LNCaP clone FGC (cell line): ENCODE measurements around the gene OPCML.

Source experiments
- DNase-seq: peaks from one replicate; pipeline ENCODE4 v3.0.0-alpha.2; 2011; ENCODE audit warnings: low read depth
- H3K4me3 ChIP-seq: 2 replicates; pipeline ENCODE4 v1.5.1; 2011; ENCODE audit warnings: mild to moderate bottlenecking, low read depth, low read length, control low read depth
- TF ChIP-seq, protein P1 (sequence below): IDR thresholded peaks from 2 replicates; pipeline ENCODE4 v1.5.1; 2012; ENCODE audit warnings: mild to moderate bottlenecking; ENCODE audit not compliant: control insufficient read depth, insufficient read depth; ENCODE audit errors: extremely low read depth

The OPCML gene

DNA sequence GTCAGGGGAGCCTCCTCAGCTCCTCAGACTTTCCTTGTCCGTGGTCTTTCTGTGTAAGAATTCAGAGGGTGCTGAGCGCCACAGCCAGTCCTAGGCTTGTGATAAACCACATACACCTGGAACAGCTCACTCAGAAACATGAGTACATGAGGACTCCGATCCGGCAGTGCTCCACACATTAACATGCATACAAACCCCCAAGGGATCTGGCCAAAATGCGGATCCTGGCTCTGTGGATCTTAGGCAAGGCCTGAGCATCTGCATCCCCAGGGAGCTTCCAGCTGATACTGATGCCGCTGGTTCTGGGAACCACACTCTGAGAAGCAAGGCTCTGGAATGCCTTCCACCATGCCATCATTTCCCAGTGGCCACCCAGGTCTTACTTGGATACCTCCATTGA lies 20.6 kb upstream of the OPCML start:
- TF ChIP-seq, protein P1, sequence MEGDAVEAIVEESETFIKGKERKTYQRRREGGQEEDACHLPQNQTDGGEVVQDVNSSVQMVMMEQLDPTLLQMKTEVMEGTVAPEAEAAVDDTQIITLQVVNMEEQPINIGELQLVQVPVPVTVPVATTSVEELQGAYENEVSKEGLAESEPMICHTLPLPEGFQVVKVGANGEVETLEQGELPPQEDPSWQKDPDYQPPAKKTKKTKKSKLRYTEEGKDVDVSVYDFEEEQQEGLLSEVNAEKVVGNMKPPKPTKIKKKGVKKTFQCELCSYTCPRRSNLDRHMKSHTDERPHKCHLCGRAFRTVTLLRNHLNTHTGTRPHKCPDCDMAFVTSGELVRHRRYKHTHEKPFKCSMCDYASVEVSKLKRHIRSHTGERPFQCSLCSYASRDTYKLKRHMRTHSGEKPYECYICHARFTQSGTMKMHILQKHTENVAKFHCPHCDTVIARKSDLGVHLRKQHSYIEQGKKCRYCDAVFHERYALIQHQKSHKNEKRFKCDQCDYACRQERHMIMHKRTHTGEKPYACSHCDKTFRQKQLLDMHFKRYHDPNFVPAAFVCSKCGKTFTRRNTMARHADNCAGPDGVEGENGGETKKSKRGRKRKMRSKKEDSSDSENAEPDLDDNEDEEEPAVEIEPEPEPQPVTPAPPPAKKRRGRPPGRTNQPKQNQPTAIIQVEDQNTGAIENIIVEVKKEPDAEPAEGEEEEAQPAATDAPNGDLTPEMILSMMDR = no peak
- H3K4me3 ChIP-seq = no peak overlapping the region
- no peak for DNase-seq

- TF ChIP-seq, protein P1 = no peak
- DNase-seq = no peak
- no peak overlapping the region for H3K4me3 ChIP-seq
Measured at GRCh38 chr11:133551064-133551463, 18.8 kb upstream of the OPCML start.

DNA sequence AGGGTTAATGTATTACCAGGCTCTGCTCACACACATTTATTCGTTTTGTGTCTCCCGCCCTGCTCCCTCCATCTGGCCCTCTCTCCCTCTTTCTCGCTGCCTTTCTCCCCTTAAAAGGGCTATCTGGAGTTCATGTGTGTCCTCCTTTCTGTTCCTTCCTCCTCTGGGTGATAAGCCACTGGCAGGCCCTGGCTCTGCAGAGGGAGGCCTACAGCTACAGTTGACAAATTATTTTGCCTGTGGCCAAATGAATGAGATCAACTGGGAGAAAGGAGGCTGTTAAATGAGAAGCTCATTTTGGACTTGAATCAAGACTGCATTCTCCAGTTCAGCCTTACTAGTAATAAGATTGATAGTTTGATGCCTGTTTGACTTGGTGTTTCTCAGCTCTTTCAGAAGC lies 17.5 kb upstream of the OPCML start:
- TF ChIP-seq, protein P1 = no peak
- no peak for DNase-seq
- H3K4me3 ChIP-seq = no peak overlapping the region

DNA sequence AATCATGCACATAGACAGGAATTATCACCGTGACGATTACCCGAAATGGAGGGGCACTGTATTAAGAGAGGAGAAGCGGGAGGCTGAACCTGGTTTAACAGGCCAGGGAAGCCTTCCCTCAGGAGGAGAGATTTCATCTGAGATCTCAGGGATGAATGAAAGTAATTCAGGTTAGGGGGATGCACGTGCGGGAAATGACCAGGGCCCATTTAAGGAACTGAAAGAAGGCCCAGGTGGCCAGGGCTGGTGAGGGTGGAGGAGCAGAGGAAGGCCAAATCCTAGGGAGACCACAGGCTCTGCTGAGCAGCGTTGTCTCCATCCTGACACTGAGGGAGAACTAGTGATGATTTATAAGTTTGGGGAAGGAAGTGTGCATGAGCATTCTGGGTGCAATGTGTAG lies 16.3 kb upstream of the OPCML start:
- no peak overlapping the region for H3K4me3 ChIP-seq
- TF ChIP-seq, protein P1 = no peak
- no peak for DNase-seq

- TF ChIP-seq, protein P1 = no peak
- H3K4me3 ChIP-seq = no peak overlapping the region
- no peak for DNase-seq
Measured at GRCh38 chr11:133547808-133548494, 15.7 kb upstream of the OPCML start.

- DNase-seq = no peak
- H3K4me3 ChIP-seq = no peak overlapping the region
- TF ChIP-seq, protein P1 = no peak
Measured at GRCh38 chr11:133545199-133545803, 13.0 kb upstream of the OPCML start.

DNA sequence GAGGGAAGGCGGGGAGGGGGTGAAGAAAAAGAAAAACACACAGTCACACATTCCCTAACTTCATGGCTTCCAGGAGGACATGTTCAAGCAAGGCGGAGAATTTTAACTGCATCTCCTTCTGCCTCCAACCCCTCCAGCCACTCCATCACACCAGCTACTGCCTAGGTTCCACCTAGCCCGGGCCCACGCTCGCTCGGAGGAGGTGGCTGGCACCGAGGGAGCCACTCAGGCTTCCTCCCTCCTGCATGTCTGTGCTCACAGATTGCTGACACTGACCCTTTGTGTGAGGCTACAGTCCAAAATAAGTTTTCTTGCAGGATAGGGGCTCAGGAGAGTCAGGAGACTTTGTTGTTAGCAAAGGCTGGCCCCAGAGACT lies 9.4 kb upstream of the OPCML start:
- DNase-seq = no peak
- TF ChIP-seq, protein P1 = no peak
- no peak overlapping the region for H3K4me3 ChIP-seq
